HepG2 (cell line): ENCODE data around the gene KANSL3. TPM values are rescaled to one million over a fixed set of nuclear protein-coding genes. Genes with fewer than 3 reads are reported as not detected.

Source experiments
- DZIP1 ChIP-seq: sonication (generic); formaldehyde crosslinking; IDR thresholded peaks from 2 replicates; pipeline ENCODE4 v1.5.0; 2020; ENCODE audit warnings: mild to moderate bottlenecking, missing genetic modification reagents
- ETV5 ChIP-seq: IDR thresholded peaks from 2 replicates; pipeline ENCODE4 v1.6.1; 2018; ENCODE audit warnings: missing biosample characterization, missing genetic modification reagents, inconsistent platforms, borderline replicate concordance
- FOXA3 ChIP-seq: IDR thresholded peaks from 2 replicates; pipeline ENCODE4 v1.6.1; 2016; ENCODE audit warnings: missing genetic modification reagents, missing compliant biosample characterization
- MAFF ChIP-seq: IDR thresholded peaks from 2 replicates; pipeline ENCODE4 v1.6.1; 2011; ENCODE audit warnings: low read depth, low read length, improper control_type of control experiment
- MED1 ChIP-seq: sonication (generic); formaldehyde crosslinking; IDR thresholded peaks from 2 replicates; pipeline ENCODE4 v1.4.0; 2020; ENCODE audit warnings: missing genetic modification reagents
- NR2F6 ChIP-seq, 2 experiments: IDR thresholded peaks; 2 replicates each; pipeline ENCODE4 v1.6.1; 2016; ENCODE audit warnings: antibody characterized with exemption in 1 of 2, mild to moderate bottlenecking in 1 of 2
- ONECUT2 ChIP-seq: sonication (generic); formaldehyde crosslinking; IDR thresholded peaks from 2 replicates; pipeline ENCODE4 v1.4.0; 2020; ENCODE audit warnings: missing genetic modification reagents
- REL ChIP-seq: sonication (generic); formaldehyde crosslinking; conservative IDR thresholded peaks from 2 replicates; pipeline ENCODE4 v1.8.0; 2022; ENCODE audit warnings: mild to moderate bottlenecking, missing genetic modification reagents, moderate library complexity
- RFX3 ChIP-seq: IDR thresholded peaks from 2 replicates; pipeline ENCODE4 v1.6.1; 2016; ENCODE audit warnings: missing biosample characterization, missing genetic modification reagents
- RFXANK ChIP-seq: IDR thresholded peaks from 2 replicates; pipeline ENCODE4 v1.6.1; 2016
- SOX5 ChIP-seq: IDR thresholded peaks from 2 replicates; pipeline ENCODE4 v1.6.1; 2016; ENCODE audit warnings: borderline replicate concordance
- SP140L ChIP-seq: sonication (generic); formaldehyde crosslinking; IDR thresholded peaks from 2 replicates; pipeline ENCODE4 v1.4.0; 2020; ENCODE audit warnings: missing genetic modification reagents, borderline replicate concordance
- TGIF2 ChIP-seq: IDR thresholded peaks from 2 replicates; pipeline ENCODE4 v1.6.1; 2016; ENCODE audit warnings: control low read depth, missing compliant biosample characterization
- UBTF ChIP-seq: sonication (generic); formaldehyde crosslinking; IDR thresholded peaks from 2 replicates; pipeline ENCODE4 v1.4.0; 2020; ENCODE audit warnings: mild to moderate bottlenecking, missing genetic modification reagents
- ZKSCAN1 ChIP-seq: fragments of 150-350 bp; IDR thresholded peaks from 2 replicates; pipeline ENCODE4 v1.6.1; 2014; ENCODE audit warnings: low read length
- ZNF326 ChIP-seq: sonication (generic); formaldehyde crosslinking; IDR thresholded peaks from 2 replicates; pipeline ENCODE4 v1.4.0; 2020; ENCODE audit warnings: missing genetic modification reagents, borderline replicate concordance
- ZNF496 ChIP-seq: sonication (generic); formaldehyde crosslinking; IDR thresholded peaks from 2 replicates; pipeline ENCODE4 v1.8.1; 2023; ENCODE audit warnings: mild to moderate bottlenecking, moderate library complexity, missing genetic modification reagents; ENCODE audit not compliant: insufficient replicate concordance
- ZNF772 ChIP-seq: sonication (generic); formaldehyde crosslinking; IDR thresholded peaks from 2 replicates; pipeline ENCODE4 v1.5.0; 2020; ENCODE audit warnings: mild to moderate bottlenecking, missing genetic modification reagents
- polyA plus RNA-seq, 8 experiments: library from polyadenylated mRNA; depleted of rRNA in 3 of 8; stranded (reverse) in 7 of 8; unstranded in 1 of 8; fragments of >200 nt; fragmentation: Illumina TruSeq in 4 of 8; extraction: Trizol in 4 of 8; gene quantifications; 2 replicates each; pipeline versions ENCODE4 v1.2.1 to v1.2.3, GENCODE V29; 2011 to 2016; ENCODE audit warnings: low read depth in 4 of 8, missing spikeins in 1 of 8, mixed read lengths in 1 of 8; ENCODE audit not compliant: insufficient read depth in 1 of 8
- total RNA-seq, 5 experiments: library from RNA; depleted of rRNA; stranded (reverse); fragments of >200 nt; fragmentation: Illumina TruSeq; extraction: Trizol; gene quantifications; 2 replicates each; pipeline ENCODE4 v1.2.3, GENCODE V29; 2016; ENCODE audit warnings: low read depth in 1 of 5
- TF ChIP-seq, protein P1 (sequence below): IDR thresholded peaks from 2 replicates; pipeline ENCODE4 v1.6.1; 2016; ENCODE audit warnings: low read depth

KANSL3 gene
- total and polyA plus RNA-seq, 2 of the 13 experiments (the other 11 are each of a cell fraction or from before 2014, with no cell fraction given) = 20.8 to 37.3 TPM

DNA sequence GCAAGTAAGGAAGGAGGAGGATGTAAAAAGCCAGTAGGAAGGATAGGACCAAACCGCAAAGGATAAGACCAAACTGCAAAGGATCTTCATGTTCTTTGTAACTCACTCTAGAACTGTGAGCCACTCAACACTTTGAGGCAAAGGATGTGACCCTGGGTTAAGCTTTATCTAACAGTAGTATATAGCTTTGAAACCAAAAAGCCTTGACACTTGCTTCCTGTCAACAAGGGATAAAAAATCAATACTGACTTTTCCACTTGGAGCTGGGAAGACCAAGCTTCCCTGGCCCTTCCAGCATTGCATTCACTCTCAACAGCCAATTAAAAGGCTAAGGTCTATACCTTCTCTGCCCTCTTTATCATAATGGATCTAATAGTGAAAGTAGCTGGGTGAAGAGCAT is 22.0 kb downstream of the KANSL3 start (continued):
- TF ChIP-seq RFXANK (CRISPR knock-in tag) (no peak), REL (CRISPR knock-in tag) (no peak), DZIP1 (CRISPR knock-in tag) (no peak), ZNF326 (CRISPR knock-in tag) (no peak), ZKSCAN1 (no peak), FOXA3 (peak; percentile 76), RFX3 (CRISPR knock-in tag) (no peak), NR2F6 (IDR thresholded peaks at IDR 0.05) (peak; percentile 64), NR2F6 (CRISPR knock-in tag; IDR thresholded peaks at IDR 0.05) (peak; percentile 61; the same call in 1 of the 2 replicates), UBTF (CRISPR knock-in tag) (no peak), MED1 (CRISPR knock-in tag) (peak; percentile 67), ZNF496 (CRISPR knock-in tag) (no peak), TGIF2 (CRISPR knock-in tag) (no peak), SP140L (CRISPR knock-in tag) (no peak), SOX5 (peak; percentile 39; the same call in 1 of the 2 replicates), ZNF772 (CRISPR knock-in tag) (no peak), ONECUT2 (CRISPR knock-in tag) (peak; percentile 94), MAFF (no peak), ETV5 (CRISPR knock-in tag) (peak; percentile 66; the same call in 1 of the 2 replicates)
- TF ChIP-seq, protein P1, sequence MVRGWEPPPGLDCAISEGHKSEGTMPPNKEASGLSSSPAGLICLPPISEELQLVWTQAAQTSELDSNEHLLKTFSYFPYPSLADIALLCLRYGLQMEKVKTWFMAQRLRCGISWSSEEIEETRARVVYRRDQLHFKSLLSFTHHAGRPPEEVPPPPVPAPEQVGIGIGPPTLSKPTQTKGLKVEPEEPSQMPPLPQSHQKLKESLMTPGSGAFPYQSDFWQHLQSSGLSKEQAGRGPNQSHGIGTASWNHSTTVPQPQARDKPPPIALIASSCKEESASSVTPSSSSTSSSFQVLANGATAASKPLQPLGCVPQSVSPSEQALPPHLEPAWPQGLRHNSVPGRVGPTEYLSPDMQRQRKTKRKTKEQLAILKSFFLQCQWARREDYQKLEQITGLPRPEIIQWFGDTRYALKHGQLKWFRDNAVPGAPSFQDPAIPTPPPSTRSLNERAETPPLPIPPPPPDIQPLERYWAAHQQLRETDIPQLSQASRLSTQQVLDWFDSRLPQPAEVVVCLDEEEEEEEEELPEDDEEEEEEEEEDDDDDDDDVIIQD (CRISPR knock-in tag) = 0 out of 2 replicates have a peak, but pooled peaks have one; percentile 24
